Coronary artery (tissue), 2 donors: Measurements from ENCODE around the gene COL11A2.
A peak's percentile ranks its signal among the peaks of the same experiment; 100 is the strongest.

ENCODE experiments used
- DNase-seq: peaks from one replicate; pipeline ENCODE4 v3.0.0-alpha.2; 2017; ENCODE audit warnings: low spot score
- H3K27ac ChIP-seq, 2 donors: fragments of 200-600 bp; sonication (generic); one replicate each; pipeline ENCODE4 v1.5.1; 2016 to 2019
- H3K4me3 ChIP-seq: fragments of 200-600 bp; sonication (generic); 2 replicates; pipeline ENCODE4 v1.5.1; 2016; ENCODE audit warnings: mild to moderate bottlenecking, moderate library complexity
- TF ChIP-seq, protein P1 (sequence below): fragments of 200-600 bp; sonication (generic); IDR thresholded peaks from one replicate; pipeline ENCODE4 v1.5.1; 2019; ENCODE audit warnings: antibody characterized with exemption

The COL11A2 gene

DNA sequence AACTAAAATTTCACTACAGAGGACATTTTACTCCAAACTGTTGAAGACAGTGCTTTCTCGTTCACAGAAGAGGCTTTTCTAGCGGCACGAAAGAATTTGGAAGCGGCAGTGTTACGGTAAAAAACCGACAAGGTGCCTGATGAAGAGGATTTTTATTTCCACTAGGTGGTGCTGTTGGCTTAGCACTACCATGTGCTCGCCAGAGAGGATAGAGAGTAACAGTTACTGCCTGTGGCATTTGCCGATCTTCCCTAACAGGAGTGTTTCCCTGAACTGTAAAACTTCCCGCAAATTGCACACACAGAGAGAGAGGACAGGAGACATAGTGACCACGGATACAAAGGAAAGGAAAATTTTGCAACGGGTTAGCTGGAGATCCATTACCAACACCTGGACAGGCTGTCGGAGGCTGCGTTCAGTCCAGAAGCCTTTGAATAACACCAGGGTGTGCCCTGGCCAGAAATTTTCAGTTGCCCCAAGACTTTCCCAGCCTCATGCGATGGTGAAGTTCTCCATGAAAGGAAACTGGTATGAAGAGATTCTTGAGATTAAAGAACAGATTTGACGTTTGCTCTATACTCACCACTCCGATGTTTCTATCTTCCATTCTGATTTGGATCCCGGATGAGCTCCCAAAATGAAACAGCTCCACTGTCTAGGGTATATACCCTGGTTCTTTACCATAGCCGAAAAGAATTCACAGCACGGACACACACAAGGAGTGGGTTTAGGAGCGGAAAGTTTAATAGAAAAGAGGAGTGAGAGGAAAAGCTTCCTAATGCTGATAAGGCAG is 68.3 kb downstream of the COL11A2 start:
- DNase-seq: no peak
- no peak overlapping the region for H3K27ac ChIP-seq
- H3K4me3 ChIP-seq: no peak overlapping the region
- TF ChIP-seq, protein P1, sequence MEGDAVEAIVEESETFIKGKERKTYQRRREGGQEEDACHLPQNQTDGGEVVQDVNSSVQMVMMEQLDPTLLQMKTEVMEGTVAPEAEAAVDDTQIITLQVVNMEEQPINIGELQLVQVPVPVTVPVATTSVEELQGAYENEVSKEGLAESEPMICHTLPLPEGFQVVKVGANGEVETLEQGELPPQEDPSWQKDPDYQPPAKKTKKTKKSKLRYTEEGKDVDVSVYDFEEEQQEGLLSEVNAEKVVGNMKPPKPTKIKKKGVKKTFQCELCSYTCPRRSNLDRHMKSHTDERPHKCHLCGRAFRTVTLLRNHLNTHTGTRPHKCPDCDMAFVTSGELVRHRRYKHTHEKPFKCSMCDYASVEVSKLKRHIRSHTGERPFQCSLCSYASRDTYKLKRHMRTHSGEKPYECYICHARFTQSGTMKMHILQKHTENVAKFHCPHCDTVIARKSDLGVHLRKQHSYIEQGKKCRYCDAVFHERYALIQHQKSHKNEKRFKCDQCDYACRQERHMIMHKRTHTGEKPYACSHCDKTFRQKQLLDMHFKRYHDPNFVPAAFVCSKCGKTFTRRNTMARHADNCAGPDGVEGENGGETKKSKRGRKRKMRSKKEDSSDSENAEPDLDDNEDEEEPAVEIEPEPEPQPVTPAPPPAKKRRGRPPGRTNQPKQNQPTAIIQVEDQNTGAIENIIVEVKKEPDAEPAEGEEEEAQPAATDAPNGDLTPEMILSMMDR: no peak

DNA sequence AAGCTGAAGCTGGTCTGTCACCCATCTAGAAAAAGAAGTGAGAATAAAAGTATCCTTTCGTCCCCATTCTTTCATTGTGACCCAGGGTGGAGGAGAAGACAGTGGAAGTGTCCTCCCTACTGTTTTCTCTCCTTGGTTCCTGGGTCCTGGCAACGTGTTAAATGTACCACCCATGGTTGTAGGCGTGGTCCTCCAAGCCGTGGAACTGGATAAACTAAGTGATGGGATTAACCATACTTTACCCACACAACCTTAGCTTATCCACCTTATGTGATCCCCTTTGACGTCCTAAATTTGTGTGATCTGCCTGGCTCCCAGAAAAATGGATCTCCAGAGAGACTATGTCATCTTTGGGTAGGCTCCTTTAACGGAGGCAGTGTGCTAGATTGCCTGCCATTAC is 69.1 kb downstream of the COL11A2 start:
- no peak for DNase-seq
- TF ChIP-seq, protein P1: no peak
- no peak overlapping the region for H3K27ac ChIP-seq

DNA sequence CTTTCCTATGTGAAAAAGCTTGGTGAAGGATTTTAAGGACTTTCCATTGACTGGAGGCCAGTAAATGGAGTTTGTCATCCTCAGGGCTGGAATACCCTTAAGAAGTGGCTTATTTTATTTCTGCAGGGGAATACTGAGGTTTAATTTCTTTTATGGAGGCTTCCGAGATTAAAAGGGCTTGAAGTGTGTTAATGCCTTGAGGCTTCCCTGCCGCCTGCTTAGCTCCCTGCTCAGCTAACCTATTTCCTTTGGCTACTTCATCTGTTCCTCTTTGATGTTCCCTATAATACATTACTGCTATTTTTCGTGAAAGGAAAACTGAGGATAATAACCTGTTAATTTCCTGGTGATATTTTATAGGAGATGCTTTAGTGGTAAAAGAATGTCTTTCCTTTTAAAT is 72.3 kb downstream of the COL11A2 start:
- H3K27ac ChIP-seq: no peak overlapping the region
- no peak for DNase-seq
- no peak overlapping the region for H3K4me3 ChIP-seq

More for the DNA sequence above, 69.1 kb downstream of the COL11A2 start:
- no peak overlapping the region for H3K4me3 ChIP-seq

DNA sequence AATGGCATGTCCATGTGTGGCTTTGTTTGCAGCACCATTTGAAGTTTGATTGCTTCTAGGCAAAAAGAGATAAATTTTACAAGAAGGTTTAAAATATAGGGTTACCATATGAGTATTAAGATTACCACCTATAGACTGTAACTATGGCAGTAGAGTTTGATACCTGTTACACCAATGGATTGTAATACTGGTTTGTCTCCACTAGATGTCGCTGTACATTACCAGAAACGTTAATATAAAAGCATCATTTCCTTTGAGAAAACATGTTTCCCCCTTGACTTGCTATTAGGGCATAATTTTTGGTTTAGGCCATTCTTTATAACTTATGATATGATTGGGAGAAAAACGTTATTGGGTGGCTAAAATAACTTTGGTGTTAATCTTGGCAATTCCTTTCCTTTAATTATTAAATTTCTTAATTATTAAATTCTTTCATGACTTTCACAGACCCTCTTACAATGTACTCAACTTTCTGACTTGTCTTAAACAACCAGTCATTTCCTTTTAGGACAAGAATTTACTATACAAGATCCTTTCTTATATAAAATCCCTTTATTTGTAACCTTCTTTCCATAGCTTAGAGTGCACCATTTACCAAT is 73.6 kb downstream of the COL11A2 start:
- Histone ChIP-seq H3K4me3 (no peak overlapping the region), H3K27ac (no peak overlapping the region)
- TF ChIP-seq, protein P1: peak; percentile 74
- DNase-seq: no peak

More for the DNA sequence above, 72.3 kb downstream of the COL11A2 start:
- TF ChIP-seq, protein P1: no peak

DNA sequence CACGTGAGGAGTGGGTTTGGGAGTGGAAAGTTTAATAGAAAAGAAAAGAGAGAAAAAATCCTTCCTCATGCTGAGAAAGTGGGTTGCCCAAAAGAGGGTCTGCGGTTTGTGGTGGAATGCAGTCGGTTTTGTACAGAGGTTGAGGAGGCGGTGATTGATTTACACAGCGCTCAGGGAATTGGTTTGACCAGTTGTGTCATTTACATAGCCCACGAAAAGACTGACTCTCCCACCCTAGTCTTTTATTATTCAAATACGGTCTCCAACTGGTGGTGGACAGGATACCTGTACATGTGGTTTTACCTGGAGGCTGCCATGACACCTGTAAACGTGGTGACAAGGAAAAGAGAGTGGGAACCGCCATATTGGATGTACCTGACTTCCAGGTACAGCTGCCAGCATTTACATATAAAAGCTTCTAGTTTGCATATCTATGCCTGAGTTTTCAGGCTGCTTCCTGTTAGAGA is 74.4 kb downstream of the COL11A2 start:
- Histone ChIP-seq H3K4me3 (no peak overlapping the region), H3K27ac (no peak overlapping the region)
- no peak for DNase-seq
- TF ChIP-seq, protein P1: no peak

DNA sequence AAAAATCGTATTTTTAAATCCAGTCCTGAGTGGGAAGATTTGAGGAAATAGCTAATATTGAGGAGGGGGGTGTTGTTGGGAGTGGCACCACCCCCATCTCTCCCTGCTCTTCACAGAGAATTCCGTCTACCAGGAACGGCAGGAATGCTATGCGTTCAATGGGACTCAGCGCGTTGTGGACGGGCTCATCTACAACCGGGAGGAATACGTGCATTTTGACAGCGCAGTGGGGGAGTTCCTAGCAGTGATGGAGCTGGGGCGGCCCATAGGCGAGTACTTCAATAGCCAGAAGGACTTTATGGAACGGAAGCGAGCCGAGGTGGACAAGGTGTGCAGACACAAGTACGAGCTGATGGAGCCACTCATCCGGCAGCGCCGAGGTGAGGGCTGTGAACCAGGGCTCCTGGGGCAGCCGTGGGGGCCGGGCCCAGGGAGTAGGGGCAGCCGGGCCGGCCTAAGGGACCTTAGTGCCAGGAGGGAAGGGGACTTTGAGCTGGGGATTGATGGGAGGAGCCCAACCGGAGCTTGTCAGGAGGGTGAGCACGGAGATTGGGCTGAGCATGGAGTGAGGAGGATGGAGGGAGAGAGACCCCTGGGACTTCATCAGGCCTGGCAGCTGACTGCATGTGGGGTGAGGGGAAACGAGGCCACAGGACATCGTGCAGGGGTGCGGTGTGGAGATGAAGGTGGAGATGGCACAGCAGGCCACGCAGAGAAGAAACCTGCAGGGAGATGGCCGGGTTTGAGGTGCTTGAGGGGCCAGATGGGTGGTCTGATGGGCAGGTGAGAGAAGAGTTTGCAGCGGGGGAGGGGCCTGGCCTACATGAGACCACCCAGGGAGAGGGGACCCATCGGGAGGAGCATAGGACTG is 75.2 kb downstream of the COL11A2 start:
- DNase-seq: no peak
- no peak overlapping the region for H3K4me3 ChIP-seq
- TF ChIP-seq, protein P1: no peak
- H3K27ac ChIP-seq: no peak overlapping the region
